SK-N-SH (cell line): ENCODE measurements around the gene MINDY3.

Experiments used
- CTCF ChIP-seq: fragments of 200-600 bp; sonication (generic); IDR thresholded peaks from 2 replicates; pipeline ENCODE4 v1.6.1; 2017; ENCODE audit warnings: antibody characterized with exemption, mild to moderate bottlenecking, moderate library complexity
- EZH2phosphoT487 ChIP-seq: fragments of 200-600 bp; sonication (generic); IDR thresholded peaks from 2 replicates; pipeline ENCODE4 v1.6.1; 2017; ENCODE audit warnings: low read depth, mixed run types, mild to moderate bottlenecking, antibody characterized with exemption, moderate library complexity, borderline replicate concordance
- FOSL2 ChIP-seq: IDR thresholded peaks from 2 replicates; pipeline ENCODE4 v1.4.0; 2012; ENCODE audit warnings: low read depth, mild to moderate bottlenecking, moderate library complexity, borderline replicate concordance
- FOXJ3 ChIP-seq: sonication (generic); formaldehyde crosslinking; IDR thresholded peaks from 2 replicates; pipeline ENCODE4 v1.5.1; 2020; ENCODE audit warnings: mild to moderate bottlenecking, missing genetic modification reagents
- GABPA ChIP-seq: IDR thresholded peaks from 2 replicates; pipeline ENCODE4 v1.4.0; 2012; ENCODE audit warnings: low read depth, mild to moderate bottlenecking
- GATA2 ChIP-seq: sonication (generic); formaldehyde crosslinking; IDR thresholded peaks from 2 replicates; pipeline ENCODE4 v1.5.0; 2020; ENCODE audit warnings: mild to moderate bottlenecking, missing genetic modification reagents
- JUND ChIP-seq: IDR thresholded peaks from 2 replicates; pipeline ENCODE4 v1.4.0; 2012
- POLR2AphosphoS5 ChIP-seq: IDR thresholded peaks from 2 replicates; pipeline ENCODE4 v1.6.1; 2012; ENCODE audit warnings: low read depth, low read length
- RCOR1 ChIP-seq: fragments of 150-350 bp; IDR thresholded peaks from 2 replicates; pipeline ENCODE4 v1.6.1; 2017; ENCODE audit warnings: antibody characterized with exemption, low read length
- REST ChIP-seq: IDR thresholded peaks from 2 replicates; pipeline ENCODE4 v1.6.1; 2012; ENCODE audit warnings: mild to moderate bottlenecking, low read depth, low read length, moderate library complexity
- TAF1 ChIP-seq: IDR thresholded peaks from 2 replicates; pipeline ENCODE4 v1.6.1; 2012; ENCODE audit warnings: low read depth, mild to moderate bottlenecking, low read length, moderate library complexity, borderline replicate concordance
- YY1 ChIP-seq: IDR thresholded peaks from 2 replicates; pipeline ENCODE4 v1.4.0; 2012; ENCODE audit warnings: low read depth, mild to moderate bottlenecking
- ZBTB33 ChIP-seq: IDR thresholded peaks from 2 replicates; pipeline ENCODE4 v1.4.0; 2012; ENCODE audit warnings: low read depth, borderline replicate concordance

- TF ChIP-seq GATA2 (CRISPR knock-in tag) (no peak), CTCF (no peak), FOSL2 (no peak), REST (no peak), EZH2phosphoT487 (no peak), GABPA (no peak), ZBTB33 (no peak), FOXJ3 (CRISPR knock-in tag) (no peak), TAF1 (no peak), RCOR1 (no peak), YY1 (no peak), POLR2AphosphoS5 (no peak), JUND (no peak)
These were observed 121.9 kb downstream of the MINDY3 start for GRCh38 chr10:15738270-15738925.
